ENCODE measurements around the gene HOXB3.

Gene HOXB3

DNA sequence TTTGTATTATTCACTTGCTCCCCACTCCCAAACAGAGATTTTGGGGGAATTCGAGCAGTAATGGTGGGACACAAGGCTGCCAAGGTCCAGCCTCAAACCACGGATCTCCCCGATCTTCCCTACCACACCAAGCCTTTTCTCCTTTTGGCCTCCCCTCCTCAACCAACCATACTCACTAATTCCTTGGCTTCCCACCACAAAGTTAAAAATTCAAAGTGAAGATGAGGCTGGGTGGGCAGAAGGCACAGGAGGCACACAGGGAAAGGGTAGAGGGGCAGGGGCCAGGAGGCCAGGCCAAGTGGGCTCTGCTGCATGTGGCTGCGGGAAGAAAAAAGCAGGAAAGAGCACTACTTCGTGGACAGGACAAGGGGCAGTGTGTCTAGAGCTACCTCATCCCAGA lies 27.1 kb downstream of the HOXB3 start:
- Histone ChIP-seq H3K36me3 (ENCODE audit: insufficient read depth, low read length) (no peaks in the 10 kb centered on the region), H3K4me2 (ENCODE audit: low read length) (no peak overlapping the region), H3K27ac (ENCODE audit: low read depth, low read length, poor library complexity, severe bottlenecking) (no peak overlapping the region), H2AFZ (ENCODE audit: low read length) (no peak overlapping the region), H3K9me3 (ENCODE audit: low read length) (no peaks in the 10 kb centered on the region), H4K20me1 (ENCODE audit: insufficient read depth, low read length) (no peaks in the 10 kb centered on the region), H3K9ac (ENCODE audit: low read length) (no peak overlapping the region), H3K79me2 (ENCODE audit: insufficient read depth, low read length) (no peaks in the 10 kb centered on the region), H3F3A (ENCODE audit: insufficient read depth, low read length) (no peaks in the 10 kb centered on the region), H3K4me1 (ENCODE audit: insufficient read depth, low read length, severe bottlenecking) (no peaks in the 10 kb centered on the region), H3K4me3 (ENCODE audit: low read depth, low read length, poor library complexity, severe bottlenecking) (no peak overlapping the region), H3K27me3 (ENCODE audit: insufficient read depth, low read length) (no peaks in the 10 kb centered on the region; the same call in 1 of the 2 replicates), H3K9me2 (ENCODE audit: low read depth, low read length) (no peaks in the 10 kb centered on the region)
- TF ChIP-seq, protein P1, sequence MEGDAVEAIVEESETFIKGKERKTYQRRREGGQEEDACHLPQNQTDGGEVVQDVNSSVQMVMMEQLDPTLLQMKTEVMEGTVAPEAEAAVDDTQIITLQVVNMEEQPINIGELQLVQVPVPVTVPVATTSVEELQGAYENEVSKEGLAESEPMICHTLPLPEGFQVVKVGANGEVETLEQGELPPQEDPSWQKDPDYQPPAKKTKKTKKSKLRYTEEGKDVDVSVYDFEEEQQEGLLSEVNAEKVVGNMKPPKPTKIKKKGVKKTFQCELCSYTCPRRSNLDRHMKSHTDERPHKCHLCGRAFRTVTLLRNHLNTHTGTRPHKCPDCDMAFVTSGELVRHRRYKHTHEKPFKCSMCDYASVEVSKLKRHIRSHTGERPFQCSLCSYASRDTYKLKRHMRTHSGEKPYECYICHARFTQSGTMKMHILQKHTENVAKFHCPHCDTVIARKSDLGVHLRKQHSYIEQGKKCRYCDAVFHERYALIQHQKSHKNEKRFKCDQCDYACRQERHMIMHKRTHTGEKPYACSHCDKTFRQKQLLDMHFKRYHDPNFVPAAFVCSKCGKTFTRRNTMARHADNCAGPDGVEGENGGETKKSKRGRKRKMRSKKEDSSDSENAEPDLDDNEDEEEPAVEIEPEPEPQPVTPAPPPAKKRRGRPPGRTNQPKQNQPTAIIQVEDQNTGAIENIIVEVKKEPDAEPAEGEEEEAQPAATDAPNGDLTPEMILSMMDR (IDR thresholded peaks at IDR 0.05; ENCODE audit: low read length): no peak
- TF ChIP-seq EZH2 (IDR thresholded peaks at IDR 0.05; ENCODE audit: borderline replicate concordance, low read length): no peak

DNA sequence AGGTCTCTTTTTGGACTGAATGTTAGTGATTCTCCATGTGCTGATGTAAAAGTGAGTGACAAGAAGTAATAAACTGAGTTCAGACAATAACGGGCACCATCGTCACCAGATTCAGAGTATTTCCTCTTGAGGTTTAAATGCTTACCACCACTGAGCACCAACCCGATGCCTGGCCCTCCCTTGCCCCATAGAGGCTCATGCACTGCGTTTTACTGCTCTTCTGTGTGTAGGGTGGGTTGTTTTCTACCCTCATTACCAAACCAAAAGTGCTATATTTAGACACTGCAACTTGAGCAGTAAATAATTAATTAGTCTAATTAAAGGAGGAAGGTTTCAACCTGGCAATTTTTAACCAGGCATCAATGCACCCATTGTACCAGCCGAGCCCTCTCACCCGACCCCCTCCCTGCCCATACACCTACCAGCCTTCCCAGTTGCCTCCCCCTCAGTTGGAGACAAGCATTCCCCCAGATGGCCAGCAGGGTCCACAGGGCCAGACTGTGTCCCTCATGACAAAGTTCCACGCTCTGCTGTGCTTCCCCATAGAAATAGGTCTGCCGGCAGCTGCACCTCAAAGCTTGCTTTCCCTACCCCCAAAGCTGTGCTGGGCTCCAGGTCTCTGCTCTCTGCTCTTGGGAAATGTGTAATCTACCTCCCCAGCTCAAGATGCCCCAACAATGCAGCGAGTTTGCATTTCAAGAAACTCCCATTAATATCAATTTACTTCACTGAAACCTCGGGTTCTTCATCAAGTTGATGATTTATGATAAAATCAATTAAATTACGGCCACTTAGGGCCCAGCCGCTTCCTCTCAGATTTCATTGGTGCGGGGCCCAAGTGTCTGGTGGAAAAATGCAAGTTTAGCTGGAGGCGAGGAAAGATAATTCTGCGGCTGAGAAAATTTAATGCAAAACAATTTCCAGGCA lies 27.9 kb downstream of the HOXB3 start:
- no peaks in the 10 kb centered on the region for H3K4me1 ChIP-seq (ENCODE audit: insufficient read depth, low read length, severe bottlenecking)
- no peaks in the 10 kb centered on the region; the same call in 1 of the 2 replicates for H3K27me3 ChIP-seq (ENCODE audit: insufficient read depth, low read length)

DNA sequence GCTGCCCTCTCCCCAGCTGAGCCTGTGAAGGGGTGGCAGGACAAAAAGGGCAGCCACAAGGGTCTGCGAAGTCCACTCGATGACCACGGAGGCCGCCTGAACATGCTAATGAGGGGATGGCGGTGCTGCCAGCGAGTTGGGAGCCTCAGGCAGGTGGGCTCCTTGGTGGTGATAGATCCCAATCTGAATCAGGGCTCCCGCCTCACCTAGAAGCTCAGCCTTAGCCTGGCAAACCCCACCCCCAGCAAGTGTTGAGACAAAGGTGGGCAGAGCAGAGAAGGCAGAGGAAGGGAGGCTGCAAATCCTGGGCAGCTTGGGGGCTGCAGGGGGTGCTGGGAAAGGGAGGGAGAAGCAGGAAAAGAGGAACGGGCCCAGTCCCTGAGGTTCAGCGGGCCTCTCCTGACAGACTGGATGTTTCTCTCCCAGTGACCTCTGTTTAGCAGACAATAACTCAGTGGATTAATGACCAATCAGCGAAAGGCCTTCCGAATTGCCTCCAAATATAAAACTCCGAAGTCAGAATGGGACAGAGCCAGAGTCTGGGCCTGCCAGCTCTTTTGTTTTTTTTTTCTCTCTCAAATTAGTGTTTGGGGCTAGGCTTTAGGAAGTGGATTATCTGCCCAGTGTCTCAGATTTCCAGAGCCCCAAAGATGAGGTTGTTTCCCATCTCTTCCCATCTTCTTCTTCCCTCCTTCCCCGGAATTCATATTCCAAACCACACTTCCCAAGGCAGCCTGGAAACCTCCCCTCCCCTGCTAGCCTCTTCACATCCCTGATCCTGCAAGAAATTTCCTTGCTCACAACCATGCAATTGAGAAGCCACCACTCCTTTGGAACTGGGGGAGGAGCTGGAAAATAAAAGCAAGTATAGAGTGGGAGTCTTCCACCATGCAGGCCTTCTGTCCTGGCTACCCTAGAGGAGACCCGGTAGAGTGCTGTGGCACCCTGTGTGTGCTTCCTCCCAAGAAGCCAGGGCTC lies 29.9 kb downstream of the HOXB3 start:
- no peaks in the 10 kb centered on the region for H3F3A ChIP-seq (ENCODE audit: insufficient read depth, low read length)
- no peak overlapping the region for H3K4me2 ChIP-seq (ENCODE audit: low read length)
- no peaks in the 10 kb centered on the region for H3K9me3 ChIP-seq (ENCODE audit: low read length)
- no peak overlapping the region for H3K4me3 ChIP-seq (ENCODE audit: low read depth, low read length, poor library complexity, severe bottlenecking)
- H3K9ac ChIP-seq (ENCODE audit: low read length): no peak overlapping the region
- H3K79me2 ChIP-seq (ENCODE audit: insufficient read depth, low read length): no peaks in the 10 kb centered on the region
- H3K4me1 ChIP-seq (ENCODE audit: insufficient read depth, low read length, severe bottlenecking): no peaks in the 10 kb centered on the region
- H3K27me3 ChIP-seq (ENCODE audit: insufficient read depth, low read length): no peaks in the 10 kb centered on the region; the same call in 1 of the 2 replicates
- H2AFZ ChIP-seq (ENCODE audit: low read length): no peak overlapping the region
- H4K20me1 ChIP-seq (ENCODE audit: insufficient read depth, low read length): no peaks in the 10 kb centered on the region
- no peaks in the 10 kb centered on the region for H3K9me2 ChIP-seq (ENCODE audit: low read depth, low read length)
- no peak overlapping the region for H3K27ac ChIP-seq (ENCODE audit: low read depth, low read length, poor library complexity, severe bottlenecking)
- H3K36me3 ChIP-seq (ENCODE audit: insufficient read depth, low read length): no peaks in the 10 kb centered on the region
- TF ChIP-seq, protein P1 (IDR thresholded peaks at IDR 0.05; ENCODE audit: low read length): no peak
- no peak for TF ChIP-seq EZH2 (IDR thresholded peaks at IDR 0.05; ENCODE audit: borderline replicate concordance, low read length)

More for the DNA sequence above, 27.9 kb downstream of the HOXB3 start:
- TF ChIP-seq EZH2 (IDR thresholded peaks at IDR 0.05; ENCODE audit: borderline replicate concordance, low read length): no peak
- TF ChIP-seq, protein P1 (IDR thresholded peaks at IDR 0.05; ENCODE audit: low read length): no peak
- Histone ChIP-seq H3K36me3 (ENCODE audit: insufficient read depth, low read length) (no peaks in the 10 kb centered on the region), H3K9ac (ENCODE audit: low read length) (no peak overlapping the region), H3K4me2 (ENCODE audit: low read length) (no peak overlapping the region), H3K27ac (ENCODE audit: low read depth, low read length, poor library complexity, severe bottlenecking) (no peak overlapping the region), H4K20me1 (ENCODE audit: insufficient read depth, low read length) (no peaks in the 10 kb centered on the region), H3F3A (ENCODE audit: insufficient read depth, low read length) (no peaks in the 10 kb centered on the region), H2AFZ (ENCODE audit: low read length) (no peak overlapping the region), H3K9me2 (ENCODE audit: low read depth, low read length) (no peaks in the 10 kb centered on the region), H3K79me2 (ENCODE audit: insufficient read depth, low read length) (no peaks in the 10 kb centered on the region), H3K4me3 (ENCODE audit: low read depth, low read length, poor library complexity, severe bottlenecking) (no peak overlapping the region), H3K9me3 (ENCODE audit: low read length) (no peaks in the 10 kb centered on the region)
